Right renal pelvis (tissue), 4 donors: Measurements from ENCODE around the gene NEUROD2. TPM values are rescaled to one million over a fixed set of nuclear protein-coding genes. Genes with fewer than 3 reads are reported as not detected.

Source experiments
- DNase-seq, 4 donors: peaks; one replicate each; pipeline ENCODE4 v3.0.0-alpha.2; 2013; ENCODE audit warnings: low read depth in 4 of 4, low spot score in 3 of 4, missing footprints in 1 of 4
- polyA plus RNA-seq, 4 donors: library from polyadenylated mRNA; unstranded; fragments of 120-200 nt; gene quantifications; one replicate each; pipeline ENCODE4 v1.2.1, GENCODE V29; 2013; ENCODE audit not compliant: insufficient read length in 4 of 4

The NEUROD2 gene
- polyA plus RNA-seq, 4 donors: 0.04 to 0.06 (median 0.04) TPM; not detected in 1

- no peak for DNase-seq
Observed at GRCh38 chr17:39555368-39555767, 52.4 kb downstream of the NEUROD2 start.

Other genes starting within 250 kb of the NEUROD2 start
- 10 to 100 TPM; 12.7 to 14.8 (median 13.7) TPM for gene FBXL20, start 206.3 kb downstream of the NEUROD2 start, polyA plus RNA-seq
- 10 to 100 TPM; 47.4 to 61.7 (median 56.8) TPM for gene MED1, start 156.7 kb downstream of the NEUROD2 start, polyA plus RNA-seq
- gene CDK12, start 146.4 kb downstream of the NEUROD2 start, polyA plus RNA-seq: 10 to 100 TPM; 48.6 to 58.0 (median 53.2) TPM
- gene PPP1R1B, start 19.0 kb upstream of the NEUROD2 start, polyA plus RNA-seq: 10 to 100 TPM; 13.8 to 19.8 (median 17.3) TPM
- 10 to 100 TPM; 43.9 to 57.6 (median 48.6) TPM for gene STARD3, start 29.2 kb upstream of the NEUROD2 start, polyA plus RNA-seq
- gene TCAP, start 57.4 kb upstream of the NEUROD2 start, polyA plus RNA-seq: 1 to 10 TPM in 3 of 4 donors, under 1 TPM in 1; 0.96 to 1.7 (median 1.4) TPM
- gene PNMT, start 60.5 kb upstream of the NEUROD2 start, polyA plus RNA-seq: 1 to 10 TPM; 1.3 to 3.4 (median 3.2) TPM
- gene PGAP3, start 80.1 kb upstream of the NEUROD2 start, polyA plus RNA-seq: 10 to 100 TPM; 36.5 to 45.8 (median 38.1) TPM
- gene ERBB2, start 92.1 kb upstream of the NEUROD2 start, polyA plus RNA-seq: 100 to 1,000 TPM; 166 to 198 (median 183) TPM
- 10 to 100 TPM; 36.4 to 41.1 (median 39.1) TPM for gene MIEN1, start 122.6 kb upstream of the NEUROD2 start, polyA plus RNA-seq
- gene GRB7, start 130.0 kb upstream of the NEUROD2 start, polyA plus RNA-seq: 10 to 100 TPM; 33.5 to 40.5 (median 39.2) TPM